Dermis microvascular lymphatic vessel endothelial cell (primary cell): Measurements from ENCODE around the gene TBX10. TPM values are rescaled to one million over a fixed set of nuclear protein-coding genes. Genes with fewer than 3 reads are reported as not detected.
"Not testable (repeated sequence)": the region's sequence is repeated elsewhere in the genome, so short reads cannot be mapped to it uniquely, and the experiment has no call there.

Source experiments
- DNase-seq, 2 donors: peaks; one replicate each; pipeline versions ENCODE4 v3.0.0 to v3.0.0-alpha.2; 2010; ENCODE audit warnings: low read depth in 2 of 2
- total RNA-seq: library from RNA; depleted of rRNA; stranded (reverse); fragments of >200 nt; gene quantifications from 2 replicates; pipeline ENCODE4 v1.2.1, GENCODE V29; 2014

TBX10 gene
- total RNA-seq, 1 donor from 2014 or later: not detected

- no peak for DNase-seq
These were observed 7.2 kb upstream of the TBX10 start for GRCh38 chr11:67646535-67647336.

- no peak for DNase-seq
These were observed 6.2 kb upstream of the TBX10 start for GRCh38 chr11:67645521-67646461.

DNA sequence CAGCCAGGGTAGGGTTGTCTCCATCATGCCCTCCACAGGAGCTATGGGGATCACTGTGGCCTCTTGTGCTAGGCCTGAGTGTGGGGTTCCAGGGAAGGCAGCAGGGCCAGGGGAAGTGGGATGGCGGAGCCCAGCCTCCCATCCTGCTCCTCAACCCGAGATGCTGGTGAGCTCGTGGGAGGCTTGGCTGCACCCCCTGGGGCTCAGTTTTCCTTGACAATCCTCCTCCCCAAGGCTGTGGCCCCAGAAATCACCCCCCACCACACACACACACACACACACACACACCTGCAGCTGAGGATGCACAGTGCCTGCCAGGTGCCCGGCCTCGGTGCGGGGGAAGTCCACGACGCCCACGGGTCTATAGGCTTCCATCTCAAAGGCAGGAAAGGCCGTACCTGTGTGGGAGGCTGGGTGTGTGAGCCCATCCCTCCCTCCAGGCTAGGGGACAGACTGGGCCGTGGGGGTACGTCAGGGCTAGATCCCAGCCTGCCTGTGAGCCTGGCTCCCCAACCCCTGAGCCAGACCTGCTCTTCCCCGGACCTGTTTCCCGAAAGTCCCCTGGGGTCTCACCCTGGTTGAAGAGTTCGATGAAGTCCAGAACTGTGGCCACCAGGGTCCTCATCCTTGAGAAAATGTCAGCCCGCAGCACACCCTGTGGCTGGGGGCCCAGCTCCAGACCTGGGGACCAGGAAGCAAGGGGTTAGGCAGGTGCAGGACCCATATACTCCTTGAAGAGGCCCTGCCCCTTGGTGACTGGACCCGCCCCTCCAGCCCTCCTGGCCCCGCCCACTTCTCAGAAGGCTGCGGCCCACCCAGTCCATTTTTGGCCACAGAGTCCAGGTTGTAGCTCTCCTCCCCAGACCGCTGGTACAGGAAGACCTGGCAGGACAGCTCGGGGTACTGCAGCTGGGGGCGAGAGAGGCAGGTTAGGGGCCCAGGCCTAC, 5.2 kb upstream of the TBX10 start:
- no peak for DNase-seq

- no peak for DNase-seq
These were observed 4.5 kb upstream of the TBX10 start for GRCh38 chr11:67644042-67644441.

DNA sequence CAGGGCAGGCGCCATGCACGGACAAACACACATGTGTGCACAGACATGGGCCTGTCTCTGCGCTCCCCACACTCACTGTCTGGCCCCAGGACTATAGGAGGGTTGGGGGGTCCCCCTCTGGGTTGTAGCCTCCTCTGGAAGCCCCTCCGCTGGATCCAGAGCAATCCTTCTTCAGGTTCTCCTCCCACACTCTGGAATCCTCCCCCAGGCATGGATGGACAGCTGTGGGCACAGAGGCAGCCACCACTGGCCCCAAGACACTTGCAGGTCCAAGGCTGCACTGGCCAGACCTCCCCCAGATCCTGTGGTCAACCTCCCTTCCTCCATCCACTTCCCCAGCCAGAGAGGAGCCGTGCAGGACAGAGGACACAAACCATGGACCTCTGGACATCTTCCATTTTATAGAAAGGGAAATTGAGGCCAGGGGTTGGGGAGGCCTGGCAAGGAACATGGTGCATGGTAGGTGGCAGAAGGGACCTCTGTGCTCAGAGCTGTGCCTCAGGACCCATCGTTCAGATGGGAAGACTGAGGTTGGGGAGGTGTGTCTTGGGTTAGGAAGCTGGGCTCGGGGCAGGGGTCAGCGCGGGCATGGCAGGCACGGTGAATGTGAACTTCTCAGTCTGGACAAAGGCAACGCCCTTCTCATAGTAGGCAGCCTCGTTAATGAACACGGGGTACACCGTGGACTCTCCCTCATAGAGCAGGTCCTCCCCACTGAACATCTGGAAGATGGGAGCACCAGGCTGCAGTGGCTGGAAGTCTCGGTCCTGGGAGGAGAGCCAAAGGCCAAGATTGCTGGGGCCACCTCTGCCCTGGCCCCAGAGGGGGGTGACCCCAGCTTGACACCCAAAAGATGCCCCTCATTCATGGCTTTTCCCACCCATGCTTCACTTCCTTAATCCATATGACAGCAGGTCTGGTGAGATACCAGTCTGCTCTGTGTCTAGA, 2.9 kb upstream of the TBX10 start:
- DNase-seq: no peak

GRCh38 chr11:67641338-67642172, 2.0 kb upstream of the TBX10 start:
- no peak for DNase-seq

GRCh38 chr11:67640758-67641337, 1.3 kb upstream of the TBX10 start:
- no peak for DNase-seq

- peak; percentile 32 to 55 for DNase-seq
These were observed 626 bp upstream of the TBX10 start for GRCh38 chr11:67640021-67640757.

GRCh38 chr11:67638535-67639437, 777 bp downstream of the TBX10 start:
- no peak for DNase-seq

GRCh38 chr11:67637441-67637840, 2.1 kb downstream of the TBX10 start:
- DNase-seq: not testable (repeated sequence)

DNA sequence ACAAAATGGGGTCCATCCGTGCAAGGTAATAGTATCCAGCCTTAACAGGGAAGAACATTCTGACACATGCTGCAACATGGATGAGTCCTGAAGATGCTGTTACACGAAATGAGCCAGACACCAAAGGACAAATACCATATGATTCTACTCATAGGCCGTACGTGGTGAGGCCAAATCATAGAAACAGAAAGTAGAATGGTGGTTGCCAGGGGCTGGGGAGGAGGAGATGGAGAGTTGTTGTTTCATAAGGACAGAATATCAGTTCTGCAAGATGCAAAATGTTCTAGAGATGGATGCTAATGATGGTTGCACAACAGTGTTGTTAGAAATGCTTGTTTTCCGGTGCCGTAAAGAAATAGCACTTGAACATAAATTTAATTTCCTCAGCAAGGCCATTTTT, 2.6 kb downstream of the TBX10 start:
- DNase-seq: no peak

GRCh38 chr11:67635231-67635521, 4.4 kb downstream of the TBX10 start:
- DNase-seq: no peak

DNA sequence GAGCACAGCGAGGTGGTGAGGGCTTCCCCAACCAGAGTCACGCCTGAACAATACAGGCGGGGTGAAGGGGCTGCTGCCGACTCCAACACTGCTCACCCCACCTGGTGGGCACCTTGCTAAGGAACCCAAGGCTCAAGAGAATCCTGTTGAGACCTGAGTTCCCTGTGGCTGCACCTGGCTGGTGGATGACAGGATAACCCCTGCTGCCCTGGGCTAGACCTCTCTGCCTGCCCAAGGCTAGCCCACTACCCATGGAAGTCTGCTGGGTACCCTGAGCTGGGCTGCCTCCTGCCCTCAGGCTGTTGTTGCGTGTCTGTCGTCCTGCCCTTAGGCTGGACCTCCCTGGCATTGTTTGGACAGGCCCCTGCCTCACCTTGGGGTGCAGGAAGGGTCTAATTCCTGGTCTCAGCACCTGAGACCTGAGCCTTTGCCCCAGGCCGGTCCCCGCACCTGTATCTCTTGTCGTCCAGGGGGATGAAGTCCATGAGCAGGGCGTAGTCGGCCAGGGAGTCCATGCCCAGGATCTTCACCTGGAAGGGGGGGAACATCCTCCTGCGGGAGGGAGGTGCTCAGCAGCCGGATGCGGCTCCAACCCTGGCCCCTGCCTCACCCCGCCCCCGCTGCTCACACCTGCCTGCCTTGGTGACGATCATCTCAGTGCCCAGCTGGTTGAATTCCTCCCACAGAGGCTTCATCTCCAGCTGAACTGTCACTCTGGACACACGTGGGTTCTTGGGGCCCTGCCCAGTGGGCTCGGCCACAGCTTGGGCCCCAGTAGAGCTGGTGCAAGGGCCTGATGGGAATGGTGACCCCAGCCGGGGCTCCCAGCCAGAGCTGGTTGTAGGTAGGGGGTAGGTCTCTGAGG, 5.0 kb downstream of the TBX10 start:
- no peak for DNase-seq

GRCh38 chr11:67633758-67634365, 5.7 kb downstream of the TBX10 start:
- DNase-seq: no peak

DNA sequence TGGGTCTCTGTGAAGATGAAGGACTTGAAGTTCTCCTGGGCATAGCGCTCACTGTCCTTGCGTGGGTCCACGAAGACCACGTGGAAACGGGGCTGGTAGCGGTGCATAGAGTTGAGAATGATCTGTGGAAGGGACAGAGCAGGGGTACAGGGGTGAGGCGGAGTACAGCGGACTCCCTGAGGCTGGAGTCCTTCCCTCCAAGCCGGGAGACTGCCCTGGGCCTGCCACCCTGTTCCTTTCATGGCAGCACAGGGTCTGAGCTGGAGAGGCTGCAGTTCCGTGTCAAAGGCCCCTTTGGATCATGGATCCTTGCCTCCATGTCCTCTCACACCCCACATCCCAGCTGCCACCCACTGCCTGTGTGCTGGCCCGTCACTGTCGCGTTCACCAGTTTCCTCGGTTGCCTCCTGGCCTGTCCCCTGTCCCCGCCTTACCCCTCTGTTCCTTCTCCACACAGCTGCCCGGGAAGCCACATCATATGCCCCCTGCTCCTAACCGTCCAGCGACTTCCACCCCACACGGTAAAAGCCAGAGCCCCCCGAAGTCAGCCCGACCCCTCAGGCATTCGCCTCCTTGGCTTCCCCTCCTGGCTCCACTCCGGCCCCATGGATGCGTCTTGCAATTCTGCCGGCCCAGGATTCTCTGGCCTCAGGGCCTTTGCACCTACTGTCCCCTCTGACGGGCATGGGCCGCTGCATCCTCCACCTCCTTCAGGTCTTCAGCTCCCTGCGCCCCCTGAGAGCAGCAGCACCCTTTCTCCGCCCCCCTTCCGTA, 6.4 kb downstream of the TBX10 start:
- DNase-seq: no peak
